ENCODE results near the gene NDE1.

- TF ChIP-seq POLR2AphosphoS5 (IDR thresholded peaks at IDR 0.05; ENCODE audit: low read depth, low read length) (no peak), TAF1 (IDR thresholded peaks at IDR 0.05; ENCODE audit: borderline replicate concordance, low read depth, low read length) (no peak)
Observed at GRCh38 chr16:15732416-15732815, 82.4 kb downstream of the NDE1 start.

Data from GM12892 (cell line).